Activated T-cell treated with anti-CD3 and anti-CD28 coated beads, Interleukin-2, amount 50 U/mL, for 4 hours (primary cell): ENCODE measurements around the gene SPTBN5. TPM values are rescaled to one million over a fixed set of nuclear protein-coding genes. Genes with fewer than 3 reads are reported as not detected.

Source experiments
- ATAC-seq, 2 donors: fragments of 200-7000 bp; cut with Tn5 transposase; one replicate each; pipeline ENCODE4 v1.10.0; 2021
- DNase-seq: peaks from one replicate; pipeline ENCODE4 v3.0.0-alpha.2; 2020
- H3K27me3 Mint-ChIP-seq: one replicate; pipeline ENCODE4 v1.8.0; 2021; ENCODE audit warnings: low read depth, mixed read lengths
- H3K36me3 Mint-ChIP-seq: one replicate; pipeline ENCODE4 v1.8.0; 2022; ENCODE audit warnings: mixed read lengths; ENCODE audit not compliant: insufficient read depth
- H3K4me1 Mint-ChIP-seq: one replicate; pipeline ENCODE4 v1.8.0; 2021; ENCODE audit warnings: low read depth, mixed read lengths
- H3K4me3 Mint-ChIP-seq: one replicate; pipeline ENCODE4 v1.8.0; 2021; ENCODE audit warnings: mild to moderate bottlenecking, moderate library complexity, mixed read lengths
- H3K9me3 Mint-ChIP-seq: one replicate; pipeline ENCODE4 v1.8.0; 2021; ENCODE audit warnings: mixed read lengths
- total RNA-seq, 3 donors: library from RNA; stranded (reverse); gene quantifications; one replicate each; pipeline ENCODE4 v1.2.1, GENCODE V29; 2021

SPTBN5 gene
- total RNA-seq, 3 donors from 2014 or later, result 0.16 to 0.69 (median 0.46) TPM

DNA sequence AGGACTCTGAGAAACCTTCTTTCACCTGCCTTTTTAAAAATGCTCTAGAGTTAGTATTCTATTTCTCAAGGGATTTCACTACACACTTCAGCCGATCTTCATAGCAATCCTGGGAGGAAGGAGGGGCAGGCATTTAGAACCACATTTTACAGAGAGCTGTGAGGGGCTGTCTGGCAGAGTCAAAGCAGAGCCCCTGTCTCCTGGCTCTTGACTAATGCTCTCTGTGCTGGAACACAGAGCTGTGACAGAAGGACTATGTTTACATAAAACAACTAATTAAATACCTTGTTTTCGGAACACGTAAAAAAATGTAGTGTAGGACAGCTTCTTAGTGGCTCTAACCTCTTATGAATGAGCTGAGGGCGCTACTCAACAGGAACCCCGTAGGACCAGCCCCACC lies 7.6 kb upstream of the SPTBN5 start:
- Mint-ChIP-seq H3K36me3 (peaks cover 14% of the 10 kb centered on the region), H3K4me3 (no peak overlapping the region), H3K9me3 (peaks cover 4% of the 10 kb centered on the region), H3K27me3 (no peaks in the 10 kb centered on the region), H3K4me1 (peaks cover 8% of the 10 kb centered on the region)
- ATAC-seq (no peak), DNase-seq (no peak)

DNA sequence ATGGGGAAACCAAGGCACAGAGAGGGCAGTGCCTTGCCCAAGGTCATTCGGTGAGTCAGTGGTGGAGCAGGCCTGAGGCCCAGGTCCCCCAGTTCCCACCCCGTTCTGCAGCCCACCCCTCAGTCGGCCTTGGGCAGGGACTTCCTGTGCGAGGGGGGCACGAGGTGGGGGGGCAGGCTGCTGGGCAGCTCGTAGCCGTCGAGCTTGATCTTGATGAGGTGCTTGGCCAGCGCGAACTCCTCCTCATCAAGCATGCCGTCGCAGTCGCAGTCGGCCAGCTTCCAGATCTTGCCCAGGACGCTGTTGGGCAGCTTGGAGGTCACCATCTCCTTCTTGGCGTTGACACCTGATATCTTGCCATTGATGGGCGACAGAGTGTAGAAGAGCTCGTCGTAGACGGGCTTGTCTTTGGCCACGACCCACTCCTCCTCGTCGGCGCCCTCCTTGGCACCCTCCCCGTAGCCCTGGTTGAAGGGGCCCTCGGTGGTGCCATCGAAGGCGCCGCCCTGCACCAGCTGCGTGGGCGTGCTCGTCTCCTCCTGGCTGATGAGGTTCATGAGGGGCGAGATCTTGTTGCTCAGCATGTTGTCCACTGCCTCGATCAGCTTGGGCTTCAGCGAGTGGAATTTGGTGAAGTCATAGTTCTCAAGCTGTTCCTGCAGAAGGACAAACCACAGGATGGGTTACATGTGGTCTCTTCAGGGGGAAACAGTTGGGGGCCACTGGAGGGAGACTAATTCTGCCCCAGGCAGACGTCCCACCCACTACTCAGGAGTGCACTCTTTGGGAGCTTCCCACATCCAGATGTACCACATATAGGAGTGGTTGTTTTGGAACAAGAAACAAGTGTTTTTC lies 6.9 kb upstream of the SPTBN5 start:
- H3K27me3 Mint-ChIP-seq, result no peaks in the 10 kb centered on the region
- no peak overlapping the region for H3K4me3 Mint-ChIP-seq
- peaks cover 9% of the 10 kb centered on the region for H3K36me3 Mint-ChIP-seq
- no peaks in the 10 kb centered on the region for H3K9me3 Mint-ChIP-seq
- DNase-seq (no peak), ATAC-seq (no peak)
- H3K4me1 Mint-ChIP-seq, result peaks cover 8% of the 10 kb centered on the region

DNA sequence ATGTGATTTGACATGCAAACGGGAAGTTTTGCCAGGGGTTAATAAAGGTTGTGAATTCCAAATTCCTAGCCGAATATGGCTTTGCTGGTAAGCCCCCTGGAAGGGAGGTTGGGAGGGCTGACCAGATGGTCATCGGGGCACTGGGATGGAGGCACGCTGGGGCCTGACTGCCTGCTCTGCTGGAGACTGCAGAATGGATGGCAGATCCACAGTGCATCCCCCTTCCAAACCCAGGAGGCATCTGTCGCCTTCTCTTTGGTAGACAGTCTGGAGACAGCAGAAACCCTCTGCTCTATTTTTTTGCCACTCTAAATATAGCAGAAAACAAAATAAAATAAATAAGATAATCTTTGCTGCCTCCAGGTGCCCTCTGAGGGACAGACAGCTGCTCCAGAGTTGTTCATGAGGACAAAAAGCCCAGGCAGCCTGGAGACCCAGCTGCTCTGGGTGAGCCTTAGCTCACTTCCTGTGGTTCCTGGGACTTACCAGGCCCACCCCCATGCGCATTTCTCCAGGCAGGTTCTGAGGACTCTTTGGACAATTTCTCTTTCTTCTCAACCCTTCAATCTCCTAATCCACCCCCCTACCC lies 6.1 kb upstream of the SPTBN5 start:
- peaks cover 9% of the 10 kb centered on the region for H3K36me3 Mint-ChIP-seq
- DNase-seq, result no peak
- H3K9me3 Mint-ChIP-seq, result no peaks in the 10 kb centered on the region
- no peaks in the 10 kb centered on the region for H3K27me3 Mint-ChIP-seq
- ATAC-seq, result no peak
- peaks cover 14% of the 10 kb centered on the region for H3K4me1 Mint-ChIP-seq
- H3K4me3 Mint-ChIP-seq, result no peak overlapping the region

DNA sequence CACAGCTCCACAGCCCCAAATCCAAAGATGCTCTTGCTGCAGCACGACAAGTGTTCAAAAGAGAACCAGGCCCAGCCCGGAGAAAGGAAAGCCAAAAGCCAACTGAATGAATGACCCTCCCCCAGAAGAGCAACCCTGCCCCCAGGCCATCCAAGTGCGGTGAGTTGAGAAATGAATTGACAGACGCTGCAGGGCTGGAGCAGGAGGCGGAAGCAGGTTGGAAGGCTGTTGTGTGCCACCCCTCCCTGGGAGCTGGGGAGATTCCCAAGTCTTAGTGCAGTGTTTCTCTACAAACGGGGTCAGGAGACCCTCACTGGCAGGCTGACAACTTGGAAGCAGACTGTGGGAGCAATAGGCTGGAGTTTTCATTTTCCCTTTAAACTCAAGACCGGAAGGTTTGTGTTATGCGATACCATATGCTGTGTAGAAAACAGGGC lies 3.5 kb upstream of the SPTBN5 start:
- Mint-ChIP-seq H3K9me3 (no peaks in the 10 kb centered on the region), H3K27me3 (no peaks in the 10 kb centered on the region), H3K4me3 (no peak overlapping the region), H3K36me3 (peaks cover 8% of the 10 kb centered on the region), H3K4me1 (peaks cover 28% of the 10 kb centered on the region)
- ATAC-seq (no peak), DNase-seq (no peak)

DNA sequence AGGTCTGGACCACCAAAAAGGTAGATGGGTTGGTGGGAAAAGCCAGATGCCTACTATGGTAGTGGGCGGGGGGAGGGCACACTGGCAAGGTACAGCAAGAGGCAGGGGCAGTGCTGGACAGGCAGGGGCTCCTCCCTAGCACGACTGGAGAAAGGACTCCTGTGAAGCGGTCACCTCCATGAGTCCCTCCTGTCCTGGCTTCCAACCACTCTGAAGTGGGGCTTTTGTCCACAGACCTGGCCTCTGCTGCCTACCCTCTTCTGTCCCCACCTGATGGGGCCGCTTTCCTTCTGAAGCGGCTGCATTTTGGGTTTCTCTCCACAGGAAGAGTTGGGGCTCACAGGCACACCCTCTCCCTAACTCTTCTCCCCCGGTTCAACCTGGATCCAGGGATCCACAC lies 2.7 kb upstream of the SPTBN5 start:
- Mint-ChIP-seq H3K36me3 (peaks cover 6% of the 10 kb centered on the region), H3K4me3 (no peak overlapping the region), H3K9me3 (no peaks in the 10 kb centered on the region), H3K27me3 (no peaks in the 10 kb centered on the region), H3K4me1 (peaks cover 30% of the 10 kb centered on the region)
- DNase-seq, result no peak
- ATAC-seq, result no peak

DNA sequence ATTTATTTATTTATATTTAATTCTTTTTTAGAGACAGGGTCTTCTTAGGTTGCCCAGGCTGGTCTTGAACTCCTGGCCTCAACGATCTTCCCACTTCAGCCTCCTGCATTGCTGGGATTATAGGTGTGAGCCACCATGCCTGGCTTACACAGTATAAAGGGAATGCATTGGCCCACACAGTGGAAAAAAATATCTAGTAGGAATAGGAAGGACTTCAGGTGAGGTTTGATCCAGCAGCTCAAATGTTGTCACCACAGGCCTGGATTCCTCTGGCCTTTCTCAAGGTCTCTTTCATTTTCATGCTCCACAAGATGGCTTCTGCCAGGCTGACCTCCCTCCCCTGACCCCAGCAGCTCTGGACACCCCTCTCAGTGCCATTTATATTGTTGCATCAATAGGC lies 2.1 kb upstream of the SPTBN5 start:
- Mint-ChIP-seq H3K9me3 (no peaks in the 10 kb centered on the region), H3K36me3 (peaks cover 4% of the 10 kb centered on the region), H3K4me3 (no peak overlapping the region), H3K4me1 (peaks cover 30% of the 10 kb centered on the region), H3K27me3 (no peaks in the 10 kb centered on the region)
- DNase-seq, result no peak
- ATAC-seq, result no peak

DNA sequence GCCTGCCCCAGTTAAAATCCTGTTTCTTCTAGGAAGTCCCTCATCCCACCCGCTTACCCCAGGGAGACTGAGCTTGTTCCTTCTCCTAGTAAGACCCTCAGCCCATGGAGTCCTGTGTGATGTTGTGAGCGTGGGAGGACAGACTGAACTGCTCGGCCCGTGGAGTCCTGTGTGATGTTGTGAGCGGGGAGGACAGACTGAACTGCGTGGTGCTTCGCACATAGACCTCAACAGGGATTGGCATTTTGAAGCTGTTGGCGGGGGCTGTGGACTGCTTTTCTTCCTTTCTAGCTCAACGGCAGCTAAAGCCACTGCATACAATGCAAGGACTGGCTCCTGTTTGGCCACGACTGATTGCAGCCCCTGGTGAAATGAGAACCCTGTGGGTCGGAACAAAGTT lies 1.6 kb upstream of the SPTBN5 start:
- ATAC-seq (no peak), DNase-seq (no peak)
- Mint-ChIP-seq H3K4me3 (no peak overlapping the region), H3K36me3 (peaks cover 4% of the 10 kb centered on the region), H3K4me1 (peaks cover 30% of the 10 kb centered on the region), H3K9me3 (no peaks in the 10 kb centered on the region), H3K27me3 (no peaks in the 10 kb centered on the region)

DNA sequence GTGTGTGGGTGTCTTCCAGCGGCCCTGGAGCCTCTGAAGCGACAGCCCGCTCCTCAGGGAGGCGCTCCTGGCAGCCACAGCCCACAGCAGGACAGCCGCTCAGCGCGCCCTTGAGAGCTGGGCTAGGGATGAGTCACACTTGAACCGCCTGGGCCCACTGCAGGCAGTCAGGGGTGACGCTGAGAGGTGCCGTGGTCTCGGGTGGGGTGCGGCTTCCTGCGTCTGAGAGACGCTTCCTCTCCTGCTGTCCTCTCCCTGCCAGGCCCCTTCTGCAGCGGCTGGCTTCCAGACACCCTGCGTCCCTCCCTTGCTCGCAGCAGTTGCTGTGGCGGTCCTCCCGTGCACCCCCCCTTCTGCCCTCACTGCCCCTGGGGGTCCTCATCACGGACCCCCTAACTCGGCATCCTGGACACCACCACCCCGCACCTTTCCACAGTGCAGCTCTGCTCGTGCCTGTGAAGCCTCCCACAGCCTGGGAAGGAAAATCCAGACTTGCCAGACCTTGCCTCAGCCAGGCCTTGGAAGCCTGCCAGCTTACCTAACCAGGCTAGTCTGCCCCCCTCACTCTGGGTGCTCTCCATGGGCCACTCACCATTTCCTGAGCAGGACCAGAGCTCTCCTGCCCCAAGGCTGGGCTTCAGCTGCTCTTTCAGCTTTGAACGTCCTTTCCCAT lies 1.1 kb upstream of the SPTBN5 start:
- peaks cover 4% of the 10 kb centered on the region for H3K36me3 Mint-ChIP-seq
- H3K9me3 Mint-ChIP-seq, result no peaks in the 10 kb centered on the region
- H3K4me1 Mint-ChIP-seq, result peaks cover 30% of the 10 kb centered on the region
- H3K27me3 Mint-ChIP-seq, result no peaks in the 10 kb centered on the region
- peak overlapping the region; percentile 51 for H3K4me3 Mint-ChIP-seq
- DNase-seq (peak; percentile 81), ATAC-seq (peak; percentile 95 to 96)

DNA sequence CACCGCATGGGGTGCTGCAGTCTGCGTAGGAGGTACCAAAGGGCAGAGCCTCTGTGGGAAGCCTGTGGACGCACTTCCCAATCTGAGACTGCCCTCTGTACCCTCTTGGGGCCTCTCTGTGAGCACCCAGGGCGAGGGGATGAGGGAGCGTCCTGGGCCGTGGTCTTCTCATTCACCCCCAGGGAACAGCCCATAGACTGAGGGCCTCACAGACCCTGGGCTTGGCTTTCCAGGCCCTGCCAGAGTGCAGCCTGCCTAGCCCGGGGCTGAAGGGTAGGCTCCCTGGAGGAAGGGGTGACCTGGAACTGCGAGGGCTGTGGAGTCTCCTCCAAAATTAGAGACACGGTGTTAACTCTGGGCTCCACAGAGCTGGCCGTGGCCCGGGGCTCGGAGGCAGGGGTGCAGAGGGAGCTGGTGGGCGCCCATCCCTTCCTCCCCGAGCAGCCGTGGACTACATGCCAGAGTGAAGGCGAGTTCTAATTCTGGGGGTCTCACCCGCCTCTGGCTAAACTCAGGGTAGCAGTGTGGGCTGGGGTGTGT lies 468 bp upstream of the SPTBN5 start:
- Mint-ChIP-seq H3K36me3 (peaks cover 4% of the 10 kb centered on the region), H3K27me3 (no peaks in the 10 kb centered on the region), H3K4me3 (peak overlapping the region; percentile 47), H3K4me1 (peaks cover 30% of the 10 kb centered on the region), H3K9me3 (no peaks in the 10 kb centered on the region)
- no peak for DNase-seq
- peak in 1 of 2 donors; percentile 5 for ATAC-seq

DNA sequence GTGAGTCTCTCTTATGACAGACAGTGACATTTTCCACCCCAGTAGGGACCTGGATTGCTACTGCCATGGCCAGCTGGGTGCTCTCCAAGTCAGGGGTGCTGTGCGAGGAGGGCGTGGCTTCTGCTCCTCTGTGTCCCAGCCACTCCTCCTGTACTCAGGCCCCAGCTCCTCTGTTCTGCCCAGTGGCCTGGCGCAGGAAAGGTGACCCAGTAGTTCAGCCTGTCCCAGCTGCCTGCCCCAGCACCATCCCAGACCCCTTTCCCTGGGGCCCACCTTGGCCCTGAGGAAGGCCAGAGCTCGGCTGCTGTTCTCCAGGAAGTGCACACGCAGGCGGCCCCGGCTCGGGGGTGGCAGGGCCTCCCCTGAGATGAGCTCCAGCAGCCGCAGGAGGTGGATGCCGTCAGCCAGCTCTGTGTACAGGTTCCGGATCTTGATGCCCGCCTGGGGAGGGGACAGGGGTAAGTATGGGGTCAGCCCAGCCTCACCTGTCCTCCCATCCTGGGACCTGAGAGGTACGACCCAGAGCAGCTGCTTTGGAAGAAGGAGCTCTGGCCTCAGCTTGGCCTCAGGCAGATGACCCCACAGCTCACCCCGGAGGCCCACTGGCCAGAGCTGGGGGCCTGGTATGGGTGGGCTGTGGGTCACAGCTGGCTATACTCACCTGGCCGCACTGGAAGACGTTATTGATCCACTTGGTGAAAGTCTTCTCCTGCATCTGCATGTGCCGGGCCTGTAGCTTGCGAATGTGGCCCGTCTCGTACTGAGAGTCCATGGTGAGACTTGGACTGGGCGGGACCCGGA lies 1.0 kb downstream of the SPTBN5 start:
- Mint-ChIP-seq H3K4me1 (peaks cover 41% of the 10 kb centered on the region), H3K4me3 (peak overlapping the region; percentile 38), H3K9me3 (no peaks in the 10 kb centered on the region), H3K36me3 (no peaks in the 10 kb centered on the region), H3K27me3 (no peaks in the 10 kb centered on the region)
- DNase-seq (no peak), ATAC-seq (peak; percentile 22 to 27)

DNA sequence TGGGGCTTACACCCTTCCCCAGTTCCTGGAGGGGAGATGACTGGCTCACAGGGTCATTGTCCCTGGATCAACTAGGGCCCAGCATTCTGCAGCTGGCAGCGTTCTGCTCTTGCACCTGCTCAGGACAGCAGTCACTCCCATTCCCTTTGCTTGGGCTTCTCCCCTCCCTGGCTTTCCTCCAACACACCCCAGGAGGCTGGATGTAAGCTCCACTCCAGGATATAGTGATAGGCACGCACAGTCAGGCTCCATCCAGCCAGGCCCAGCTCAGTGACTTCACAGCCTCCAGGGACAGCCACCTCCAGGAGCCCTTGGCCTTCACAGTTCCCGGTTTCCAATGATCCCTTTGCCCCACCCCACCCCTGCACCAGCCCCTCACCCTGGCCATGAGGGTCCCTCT lies 1.9 kb downstream of the SPTBN5 start:
- no peak for ATAC-seq
- Mint-ChIP-seq H3K9me3 (no peaks in the 10 kb centered on the region), H3K4me3 (no peak overlapping the region), H3K4me1 (peaks cover 41% of the 10 kb centered on the region), H3K27me3 (no peaks in the 10 kb centered on the region), H3K36me3 (no peaks in the 10 kb centered on the region)
- no peak for DNase-seq

DNA sequence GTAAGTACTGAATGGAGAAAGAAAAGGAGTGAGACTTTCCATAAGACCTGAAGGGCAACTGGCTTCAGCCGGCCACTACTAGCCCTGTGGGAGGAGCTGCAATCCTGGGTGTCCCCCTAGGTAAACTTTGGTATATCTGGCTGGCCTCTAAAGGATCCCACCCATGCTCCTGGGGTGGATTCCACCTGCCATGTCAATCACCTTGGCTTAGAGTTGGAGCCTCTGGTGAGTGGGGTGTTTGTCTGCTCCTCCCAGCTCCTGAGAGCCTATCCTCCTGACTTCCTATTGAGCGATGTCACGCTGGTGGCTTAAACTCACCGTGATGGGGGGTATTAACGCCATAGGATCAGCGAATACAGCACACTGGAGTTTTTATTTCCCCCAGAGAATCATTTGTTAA lies 2.6 kb downstream of the SPTBN5 start:
- Mint-ChIP-seq H3K9me3 (no peaks in the 10 kb centered on the region), H3K4me3 (no peak overlapping the region), H3K36me3 (no peaks in the 10 kb centered on the region), H3K27me3 (no peaks in the 10 kb centered on the region), H3K4me1 (peaks cover 41% of the 10 kb centered on the region)
- DNase-seq, result no peak
- no peak for ATAC-seq

DNA sequence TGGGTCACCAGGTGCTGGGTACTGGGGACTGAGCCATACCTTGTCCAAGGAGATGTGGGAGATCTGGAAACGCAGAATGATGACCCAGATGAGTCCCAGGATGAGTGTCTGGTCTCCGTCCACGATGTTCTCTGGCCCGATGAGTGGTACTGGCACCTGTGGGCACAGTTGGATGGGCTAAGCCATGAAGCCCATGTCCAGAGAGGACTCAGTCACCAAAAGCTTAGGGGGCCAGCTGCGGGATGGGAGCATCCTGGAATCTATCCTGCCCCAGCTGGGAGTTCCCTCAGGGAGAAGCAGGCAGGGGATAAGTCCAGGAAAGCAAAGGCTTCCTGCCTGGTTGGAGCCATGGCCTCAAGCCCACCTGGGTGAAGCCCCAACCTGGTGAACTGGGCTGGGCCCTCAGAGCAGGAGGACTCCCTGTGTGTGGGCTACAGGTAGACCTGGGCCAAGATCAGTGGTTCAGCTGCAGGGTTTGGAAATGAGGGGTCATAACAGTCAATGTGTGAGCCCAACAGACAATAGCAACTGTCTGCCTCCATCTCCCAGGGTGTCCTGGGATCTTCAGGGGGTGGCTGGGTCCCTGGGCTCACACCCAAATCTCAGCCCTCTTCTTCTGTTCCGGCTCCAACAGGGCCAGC lies 3.7 kb downstream of the SPTBN5 start:
- Mint-ChIP-seq H3K9me3 (no peaks in the 10 kb centered on the region), H3K36me3 (no peaks in the 10 kb centered on the region), H3K4me3 (no peak overlapping the region), H3K4me1 (peaks cover 37% of the 10 kb centered on the region), H3K27me3 (no peaks in the 10 kb centered on the region)
- DNase-seq (no peak), ATAC-seq (no peak)
